GM18498 (cell line): ENCODE measurements around the gene CTDP1.
"Not testable (repeated sequence)": the region's sequence is repeated elsewhere in the genome, so short reads cannot be mapped to it uniquely, and the experiment has no call there.

Experiments used
- ATAC-seq: cut with Tn5 transposase; IDR thresholded peaks from one replicate; pipeline ENCODE4 v1.9.1; 2021; ENCODE audit warnings: mild to moderate bottlenecking, moderate library complexity; ENCODE audit not compliant: unreplicated experiment

CTDP1 gene

DNA sequence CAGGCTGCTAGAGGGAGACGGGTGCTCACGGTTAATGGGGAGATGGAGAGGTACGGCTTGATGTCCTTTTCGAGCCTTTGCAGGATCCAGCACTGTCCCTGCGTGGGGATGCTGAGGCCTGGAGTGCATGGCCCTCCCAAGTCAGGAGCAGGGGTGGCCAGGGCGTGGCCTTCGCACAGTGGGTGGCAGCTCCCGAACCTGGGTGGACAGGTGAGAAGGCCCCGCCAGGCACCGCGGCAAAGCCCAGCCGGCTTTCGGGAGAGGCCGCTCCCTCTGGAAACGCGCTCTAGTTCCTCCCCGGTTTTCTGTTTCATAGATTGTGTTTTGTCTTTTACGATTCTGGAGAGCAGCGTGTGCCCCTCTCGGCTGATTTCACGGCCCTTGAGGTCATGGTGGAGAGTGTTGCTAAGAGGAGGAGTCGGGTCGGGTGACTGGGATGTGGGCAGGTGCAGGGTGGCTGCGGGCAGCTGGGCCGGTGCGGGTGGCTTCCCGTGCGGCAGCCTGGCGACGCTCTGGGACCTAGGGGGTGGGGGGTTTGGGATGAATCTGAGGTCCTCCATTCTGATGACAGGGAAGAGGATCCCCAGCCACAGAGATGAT, 39.4 kb downstream of the CTDP1 start:
- ATAC-seq, result no peak

- ATAC-seq, result not testable (repeated sequence)
Measured at GRCh38 chr18:79719478-79720358, 40.1 kb downstream of the CTDP1 start.

GRCh38 chr18:79720359-79720733, 40.7 kb downstream of the CTDP1 start:
- no peak for ATAC-seq

- no peak for ATAC-seq
Measured at GRCh38 chr18:79723036-79723435, 43.4 kb downstream of the CTDP1 start.

DNA sequence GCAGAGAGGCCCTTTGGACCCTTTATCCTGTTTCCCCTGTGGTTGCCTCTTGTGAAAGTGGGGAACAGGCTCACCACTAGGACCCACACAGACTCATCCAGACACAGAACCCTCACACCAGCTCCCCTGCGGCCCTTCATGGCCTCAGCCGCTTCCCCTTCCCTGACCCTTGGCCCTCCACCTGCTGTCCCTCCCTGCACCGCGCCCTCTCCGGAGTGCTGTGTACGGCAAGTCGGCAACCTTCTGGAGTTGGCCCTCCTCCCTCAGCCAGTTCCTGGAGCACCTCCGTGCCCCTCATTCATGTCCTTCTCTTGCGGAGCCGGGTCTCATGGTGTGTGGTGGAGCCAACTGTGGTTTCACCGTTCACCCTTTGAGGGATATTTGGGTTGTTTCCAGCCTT, 44.0 kb downstream of the CTDP1 start:
- ATAC-seq, result no peak

DNA sequence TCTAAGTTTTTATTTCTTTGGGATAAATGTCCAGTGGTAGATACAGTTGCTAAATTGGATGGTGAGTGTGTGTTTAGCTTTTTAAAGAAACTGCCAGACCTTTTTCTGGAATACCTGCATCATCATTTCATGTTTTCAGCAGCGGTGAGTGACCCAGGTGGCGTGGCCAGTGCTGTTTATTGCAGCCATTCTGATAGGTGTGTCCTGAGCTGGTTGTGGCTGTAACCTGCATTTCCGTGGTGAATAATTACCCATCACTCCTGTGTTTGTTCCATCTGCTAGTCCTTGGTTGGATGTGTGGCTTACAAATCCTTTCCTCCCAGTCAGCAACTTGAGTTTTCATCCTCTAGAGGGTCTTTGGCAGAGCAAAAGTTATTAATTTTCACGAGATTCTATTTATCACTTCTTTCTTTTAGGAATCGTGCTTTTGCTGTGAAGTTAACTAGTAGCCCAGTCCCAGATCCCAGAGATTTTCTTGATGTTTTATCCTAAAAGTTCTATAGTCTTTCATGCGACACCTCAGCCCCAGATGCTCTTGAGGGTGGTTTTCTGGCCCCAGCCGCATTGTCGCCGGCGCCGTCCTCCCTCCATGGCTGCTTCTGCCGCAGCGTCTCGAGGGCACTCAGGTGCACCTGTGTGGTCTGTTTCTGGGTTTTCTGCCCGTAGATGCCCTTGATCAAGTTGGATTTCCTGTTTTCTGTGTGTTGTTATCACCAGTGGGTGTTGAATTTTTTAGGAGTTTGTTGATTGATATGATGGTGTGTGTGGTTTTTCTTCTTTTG, 44.9 kb downstream of the CTDP1 start:
- ATAC-seq, result no peak

GRCh38 chr18:79725486-79725885, 45.9 kb downstream of the CTDP1 start:
- no peak for ATAC-seq

DNA sequence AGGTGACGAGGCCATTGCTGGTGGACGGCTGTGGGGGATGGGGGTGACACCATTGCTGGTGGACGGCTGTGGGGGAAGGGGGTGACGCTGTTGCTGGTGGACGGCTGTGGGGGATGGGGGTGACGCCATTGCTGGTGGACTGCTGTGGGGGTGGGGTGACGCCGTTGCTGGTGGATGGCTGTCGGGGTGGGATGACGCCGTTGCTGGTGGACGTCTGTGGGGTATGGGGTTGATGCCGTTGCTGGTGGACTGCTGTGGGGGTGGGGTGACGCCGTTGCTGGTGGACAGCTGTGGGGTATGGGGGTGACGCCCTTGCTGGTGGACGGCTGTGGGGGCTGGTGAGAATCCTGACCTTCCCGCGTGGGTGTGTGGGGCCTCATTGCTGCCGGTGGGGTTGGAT, 47.1 kb downstream of the CTDP1 start:
- no peak for ATAC-seq

DNA sequence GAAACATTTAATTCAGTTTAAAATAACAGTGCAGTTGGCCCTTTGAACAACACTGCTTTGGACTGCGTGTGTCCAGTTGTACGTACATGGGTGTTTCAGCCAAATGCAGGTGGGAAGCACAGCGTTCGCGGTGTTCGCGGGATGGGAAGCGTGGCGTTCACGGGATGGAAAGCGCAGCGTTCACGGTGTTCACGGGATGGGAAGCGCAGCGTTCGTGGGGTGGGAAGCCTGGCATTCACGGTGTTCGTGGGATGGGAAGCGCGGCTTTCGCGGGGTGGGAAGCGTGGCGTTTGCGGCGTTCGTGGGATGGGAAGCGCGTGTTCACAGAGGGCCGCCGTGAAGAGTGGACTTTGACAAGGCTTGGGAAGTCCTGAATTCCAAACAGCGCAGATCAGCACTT, 47.6 kb downstream of the CTDP1 start:
- ATAC-seq, result no peak

DNA sequence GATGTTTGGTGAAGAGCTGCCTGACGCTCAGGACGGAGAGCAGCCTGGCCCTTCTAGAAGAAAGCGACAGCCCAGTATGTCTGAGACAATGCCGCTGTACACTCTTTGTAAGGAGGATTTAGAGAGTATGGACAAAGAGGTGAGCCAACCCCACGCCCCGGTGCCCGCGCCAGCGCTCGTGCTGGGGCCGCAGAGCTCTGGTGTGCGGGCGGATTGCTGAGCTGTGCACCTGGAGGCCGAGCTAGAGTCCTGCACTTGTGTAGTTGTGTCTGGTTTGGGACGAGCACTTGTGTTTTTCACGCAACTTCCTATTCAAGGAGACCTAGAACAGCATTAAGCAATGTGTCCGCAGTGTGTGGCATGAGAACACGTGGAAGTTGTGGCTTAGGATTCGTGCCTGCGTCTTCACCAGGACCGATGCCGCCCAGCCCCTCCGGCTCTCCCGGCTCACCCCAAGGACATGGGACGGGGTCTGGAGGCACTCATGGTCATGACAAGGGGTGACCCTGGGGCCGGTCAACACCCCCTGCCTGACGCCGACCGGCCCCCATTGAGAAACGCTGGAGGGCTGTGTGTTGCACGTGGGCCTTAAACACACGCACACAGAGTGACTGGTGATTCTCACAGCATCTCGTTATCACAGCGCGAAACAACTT, 49.5 kb downstream of the CTDP1 start:
- ATAC-seq, result no peak

DNA sequence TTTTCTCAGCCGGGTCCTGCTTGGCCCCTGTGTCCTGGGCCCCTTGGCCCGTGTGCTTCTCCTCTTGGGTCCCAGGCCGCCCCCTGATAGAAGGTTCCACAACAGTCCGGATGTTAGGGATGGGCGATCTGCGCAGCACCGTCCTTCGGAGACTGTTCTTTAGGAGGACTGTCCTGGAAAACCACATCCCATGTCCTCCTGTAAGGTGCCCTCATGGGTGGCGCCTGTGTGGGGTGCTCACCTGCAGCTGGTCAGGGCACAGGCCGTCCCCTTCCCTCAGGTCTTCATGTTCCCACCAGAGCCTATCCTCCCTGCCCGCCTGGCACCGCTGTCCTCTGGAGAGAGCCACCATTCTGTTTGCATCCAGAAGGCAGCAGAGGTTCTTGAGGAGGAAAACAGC, 50.0 kb downstream of the CTDP1 start:
- no peak for ATAC-seq

DNA sequence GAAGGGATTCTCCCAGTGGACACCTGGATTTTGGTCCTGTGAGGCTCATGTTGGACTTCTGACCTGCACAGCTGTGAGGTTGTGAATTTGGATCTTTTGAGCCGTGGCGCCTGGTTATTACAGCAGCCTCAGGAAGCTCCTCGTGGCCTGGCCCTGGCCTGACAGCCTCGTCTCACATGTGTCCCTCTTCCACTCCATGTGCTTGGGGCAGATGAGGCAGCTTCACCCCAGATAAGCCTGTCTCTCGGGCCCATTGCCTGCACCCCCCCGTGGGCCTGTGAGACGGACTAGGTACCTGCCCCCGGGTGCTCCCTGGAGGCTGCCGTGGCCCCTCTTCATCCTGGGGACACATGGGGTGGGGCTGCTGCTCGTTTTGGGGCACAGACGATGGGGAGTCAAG, 51.2 kb downstream of the CTDP1 start:
- ATAC-seq, result no peak

DNA sequence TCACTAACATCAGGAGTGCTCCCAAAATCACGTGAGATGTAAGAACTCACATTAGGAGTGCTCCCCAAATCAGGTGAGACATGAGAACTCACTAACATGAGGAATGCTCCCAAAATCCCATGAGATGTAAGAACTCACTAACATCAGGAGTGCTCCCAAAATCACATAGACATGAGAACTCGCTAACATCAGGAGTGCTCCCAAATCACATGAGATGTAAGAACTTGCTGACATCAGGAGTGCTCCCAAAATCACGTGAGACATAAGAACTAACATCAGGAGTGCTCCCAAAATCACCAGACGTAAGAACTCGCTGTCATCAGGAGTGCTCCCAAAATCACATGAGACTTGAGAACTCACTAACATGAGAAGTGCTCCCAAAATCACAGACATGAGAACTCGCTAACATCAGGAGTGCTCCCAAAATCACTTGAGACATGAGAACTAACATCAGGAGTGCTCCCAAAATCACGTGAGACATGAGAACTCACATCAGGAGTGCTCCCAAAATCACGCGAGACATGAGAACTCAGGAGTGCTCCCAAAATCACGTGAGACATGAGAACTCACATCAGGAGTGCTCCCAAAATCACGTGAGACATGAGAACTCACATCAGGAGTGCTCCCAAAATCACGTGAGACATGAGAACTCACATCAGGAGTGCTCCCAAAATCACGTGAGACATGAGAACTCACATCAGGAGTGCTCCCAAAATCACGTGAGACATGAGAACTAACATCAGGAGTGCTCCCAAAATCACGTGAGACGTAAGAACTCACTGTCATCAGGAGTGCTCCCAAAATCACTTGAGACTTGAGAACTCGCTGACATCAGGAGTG, 52.5 kb downstream of the CTDP1 start:
- ATAC-seq, result not testable (repeated sequence)

DNA sequence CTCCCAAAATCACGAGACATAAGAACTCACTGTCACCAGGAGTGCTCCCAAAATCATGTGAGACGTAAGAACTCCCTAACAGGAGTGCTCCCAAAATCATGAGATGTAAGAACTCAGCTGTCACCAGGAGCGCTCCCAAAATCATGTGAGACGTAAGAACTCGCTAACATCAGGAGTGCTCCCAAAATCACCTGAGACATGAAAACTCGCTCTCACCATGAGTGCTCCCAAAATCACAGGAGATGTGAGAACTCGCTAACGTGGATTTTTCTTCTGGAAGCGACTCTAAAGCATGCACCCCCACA, 53.1 kb downstream of the CTDP1 start:
- ATAC-seq, result no peak

DNA sequence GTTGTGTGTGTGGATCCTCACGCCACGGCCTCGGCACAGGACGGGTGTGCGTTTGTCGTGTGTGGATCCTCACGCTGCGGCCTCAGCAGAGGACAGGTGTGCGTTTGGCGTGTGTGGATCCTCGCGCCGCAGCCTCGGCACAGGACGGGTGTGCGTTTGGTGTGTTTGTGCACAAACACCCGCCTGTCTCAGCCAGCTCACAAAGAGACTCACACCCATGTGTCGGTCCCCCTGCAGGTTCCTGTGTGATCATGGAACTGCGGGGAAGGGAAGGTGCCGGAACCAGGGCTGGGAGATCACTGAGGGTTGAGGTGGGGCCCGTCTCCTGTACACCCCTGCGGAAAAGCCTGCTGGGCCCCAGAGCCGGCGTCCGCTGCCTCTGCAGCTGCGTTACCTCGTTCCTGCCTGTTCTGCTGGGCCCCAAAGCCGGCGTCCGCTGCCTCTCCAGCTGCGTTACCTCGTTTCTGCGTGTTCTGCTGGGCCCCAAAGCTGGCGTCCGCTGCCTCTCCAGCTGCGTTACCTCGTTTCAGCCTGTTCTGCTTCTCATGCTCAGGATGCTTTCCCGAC, 53.6 kb downstream of the CTDP1 start:
- ATAC-seq, result no peak

GRCh38 chr18:79733986-79734770, 54.6 kb downstream of the CTDP1 start:
- ATAC-seq, result no peak

GRCh38 chr18:79735071-79735980, 55.7 kb downstream of the CTDP1 start:
- no peak for ATAC-seq

GRCh38 chr18:79736230-79736629, 56.6 kb downstream of the CTDP1 start:
- no peak for ATAC-seq
